ENCODE results near the gene PKP3. TPM values are rescaled to one million over a fixed set of nuclear protein-coding genes. Genes with fewer than 3 reads are reported as not detected.

The PKP3 gene
- total and polyA plus RNA-seq, 7 experiments from 2014 or later, result not detected

DNA sequence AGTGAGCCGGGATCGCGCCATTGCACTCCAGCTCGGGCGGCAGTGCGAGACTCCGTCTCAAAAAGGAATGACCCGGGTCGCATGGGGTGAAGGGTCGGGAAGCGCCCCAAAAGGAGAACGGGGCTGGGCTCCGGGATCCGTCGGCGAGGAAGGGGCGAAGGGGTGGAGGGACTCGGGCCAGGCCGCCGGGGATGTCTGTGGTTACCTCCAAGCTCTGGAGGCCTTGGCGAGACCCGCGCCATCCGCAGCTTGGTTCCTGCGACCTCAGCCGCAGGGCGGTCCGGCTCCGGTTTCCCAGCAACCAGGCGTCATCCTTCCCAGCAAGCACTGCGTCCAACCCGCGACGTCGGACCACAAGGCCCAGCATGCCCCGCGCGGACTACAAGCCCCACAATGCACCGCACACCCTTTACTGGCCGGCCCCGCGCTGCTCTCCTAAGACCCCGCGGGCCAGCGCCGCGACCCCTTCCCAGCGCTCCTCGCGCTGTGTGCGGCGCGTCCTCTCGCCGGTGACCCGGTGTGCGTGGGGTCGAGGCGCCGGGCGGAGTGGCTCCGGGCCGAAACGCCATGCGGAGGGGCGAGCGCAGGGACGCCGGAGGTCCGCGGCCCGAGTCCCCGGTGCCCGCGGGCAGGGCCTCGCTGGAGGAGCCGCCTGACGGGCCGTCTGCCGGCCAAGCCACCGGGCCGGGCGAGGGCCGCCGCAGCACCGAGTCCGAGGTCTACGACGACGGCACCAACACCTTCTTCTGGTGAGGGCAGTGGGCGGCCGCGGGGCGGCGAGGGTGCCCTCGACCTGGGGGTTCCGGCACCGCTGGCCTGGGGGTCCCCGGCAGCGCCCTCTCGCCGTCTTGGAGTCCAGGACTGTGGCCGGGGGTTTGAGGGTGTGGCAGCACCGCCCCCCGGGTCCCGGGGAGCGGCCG, 56.1 kb downstream of the PKP3 start, which contains the start of gene PTDSS2:
Gene PTDSS2, plus strand, starts transcription at position 391 of the 920 bp plus-strand sequence. Its CDS starts 177 bp downstream, at position 568.
- Histone ChIP-seq H3K9me3 (ENCODE audit: control insufficient read depth in 2 of 3, low read length in 3 of 3) (no peaks in the 10 kb centered on the region), H3K27ac (ENCODE audit: low read depth, low read length) (peak within 1 kb of the TSS; percentile 98), H3K4me3 (ENCODE audit: low read length) (peak within 1 kb of the TSS; percentile 86), H3K4me1 (ENCODE audit: control insufficient read depth in 2 of 2, insufficient read depth in 2 of 2, low read length in 2 of 2) (peaks cover 16 to 24% of the 10 kb centered on the region in 2 donors), H3K36me3 (ENCODE audit: control insufficient read depth in 2 of 3, insufficient read depth in 3 of 3, low read length in 3 of 3) (peaks cover 0 to 18% (median 2%) of the 10 kb centered on the region in 3 experiments), H3K27me3 (ENCODE audit: control insufficient read depth in 2 of 2, insufficient read depth in 2 of 2, low read length in 2 of 2) (no peaks in the 10 kb centered on the region)
- Mint-ChIP-seq H3K36me3 (peaks cover 0 to 10% (median 8%) of the 10 kb centered on the region in 5 donors), H3K9me3 (no peaks in the 10 kb centered on the region), H3K27me3 (peaks cover 0 to 2% (median 0%) of the 10 kb centered on the region in 5 donors), H3K27ac (peak within 1 kb of the TSS; percentile 85 to 98 (median 96)), H3K4me3 (peak within 1 kb of the TSS; percentile 92 to 100 (median 96)), H3K4me1 (peaks cover 12 to 32% (median 26%) of the 10 kb centered on the region in 7 donors)
- DNase-seq (peak; percentile 82 to 94 (median 91)), ATAC-seq (peak; percentile 87)
- intact Hi-C loops (cut with micrococcal nuclease), result loop anchor here (1.0 to 10.0 kb wide), 10 partner anchors 56 to 275 kb away; partner anchors contain the start of genes BET1L (in 1 of the 2), DEAF1 (in 1 of the 2), HRAS (in 1 of the 2) and IFITM1 (in 1 of the 2)
- ChIA-PET CTCF (interaction anchor here (0.8 to 7.1 kb wide), 17 partner anchors 12 to 276 kb away, joined by 3 to 42 read pairs (median 3); partner anchors contain the start of gene SIGIRR), POLR2A (interaction anchor here (0.6 to 8.9 kb wide), 14 partner anchors 11 to 242 kb away, joined by 3 to 109 read pairs (median 4); partner anchors contain the start of genes BET1L, PSMD13, RIC8A and RNH1)

DNA sequence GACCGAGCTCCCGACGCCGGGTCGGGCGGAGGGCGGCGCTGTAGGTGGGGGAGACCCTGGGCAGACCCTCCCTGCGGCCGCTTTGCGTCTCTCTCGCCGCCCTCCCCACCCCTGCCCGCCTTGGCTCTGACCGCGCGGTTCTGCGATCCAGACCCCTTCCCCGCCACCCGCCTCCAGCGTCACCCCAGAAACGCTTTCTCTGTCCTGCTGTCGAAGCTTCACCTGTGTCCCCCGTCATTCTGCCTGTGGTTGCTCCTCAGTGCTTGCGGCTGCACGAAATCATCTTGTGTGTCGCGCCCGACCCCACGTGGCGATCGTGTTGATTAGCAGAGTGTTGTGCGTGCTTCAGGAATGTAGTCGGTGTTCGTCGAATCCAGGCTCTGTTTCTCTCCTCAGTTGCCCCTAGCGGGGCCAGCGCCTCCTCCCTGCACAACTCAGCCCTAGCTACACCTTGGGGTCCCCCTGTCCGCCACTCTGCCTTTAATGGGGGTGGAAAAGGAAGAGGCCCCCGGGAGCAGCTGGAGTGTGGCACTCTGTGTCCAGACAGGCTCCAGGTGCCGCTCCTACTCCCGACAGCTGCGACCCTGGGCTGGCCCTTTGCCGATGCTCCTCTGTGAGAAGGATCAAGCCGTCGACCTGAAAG, 56.9 kb downstream of the PKP3 start:
- Mint-ChIP-seq H3K9me3 (no peaks in the 10 kb centered on the region), H3K27ac (peak overlapping the region; percentile 85 to 98 (median 95)), H3K4me3 (peak overlapping the region; percentile 92 to 100 (median 96)), H3K36me3 (peaks cover 0 to 10% (median 8%) of the 10 kb centered on the region in 5 donors), H3K27me3 (peaks cover 0 to 2% (median 0%) of the 10 kb centered on the region in 5 donors), H3K4me1 (peaks cover 19 to 37% (median 32%) of the 10 kb centered on the region in 7 donors)
- Histone ChIP-seq H3K4me3 (ENCODE audit: low read length) (peak overlapping the region; percentile 86), H3K36me3 (ENCODE audit: control insufficient read depth in 2 of 3, insufficient read depth in 3 of 3, low read length in 3 of 3) (peaks cover 0 to 18% (median 2%) of the 10 kb centered on the region in 3 experiments), H3K27me3 (ENCODE audit: control insufficient read depth in 2 of 2, insufficient read depth in 2 of 2, low read length in 2 of 2) (no peaks in the 10 kb centered on the region), H3K9me3 (ENCODE audit: control insufficient read depth in 2 of 3, low read length in 3 of 3) (no peaks in the 10 kb centered on the region), H3K27ac (ENCODE audit: low read depth, low read length) (peak overlapping the region; percentile 98), H3K4me1 (ENCODE audit: control insufficient read depth in 2 of 2, insufficient read depth in 2 of 2, low read length in 2 of 2) (peaks cover 16 to 28% of the 10 kb centered on the region in 2 donors)
- ATAC-seq (peak; percentile 50), DNase-seq (peak; percentile 48 to 88 (median 85))
- CTCF ChIA-PET, result interaction anchor here (0.6 to 7.1 kb wide), 12 partner anchors 13 to 202 kb away, joined by 3 to 42 read pairs (median 5); partner anchors contain the start of gene SIGIRR
- intact Hi-C loops (cut with micrococcal nuclease), result loop anchor here (1.0 to 10.0 kb wide), 12 partner anchors 55 to 274 kb away; partner anchors contain the start of genes BET1L (in 1 of the 2), DEAF1 (in 1 of the 2), HRAS (in 1 of the 2) and IFITM1 (in 1 of the 2)
- POLR2A ChIA-PET, result interaction anchor here (1.0 to 8.9 kb wide), 10 partner anchors 12 to 243 kb away, joined by 3 to 109 read pairs (median 6); partner anchors contain the start of genes BET1L, PSMD13, RIC8A and RNH1

DNA sequence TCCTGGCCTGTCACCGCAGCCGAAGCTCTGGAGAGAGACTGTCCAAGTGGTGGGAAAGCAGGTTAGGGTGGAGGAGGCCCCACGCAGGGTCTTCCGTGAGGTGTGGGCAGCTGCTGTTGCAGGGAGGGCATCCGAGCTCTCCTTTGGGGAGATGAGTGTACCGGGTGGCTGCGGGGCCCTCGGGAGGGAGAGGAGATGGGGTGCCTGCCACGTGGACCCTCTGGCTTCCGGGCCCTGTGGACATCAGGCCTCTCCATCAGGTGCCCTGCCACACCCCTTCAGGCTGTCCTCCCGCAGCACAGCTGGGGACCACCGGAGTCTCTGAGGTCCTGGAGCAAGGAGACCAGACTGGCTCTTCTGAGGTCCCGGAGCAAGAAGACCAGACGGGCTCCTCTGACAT, 57.7 kb downstream of the PKP3 start:
- ChIA-PET POLR2A (interaction anchor here (1.0 to 8.9 kb wide), 5 partner anchors 11 to 214 kb away, joined by 3 to 109 read pairs (median 7); partner anchors contain the start of genes PSMD13 and SIGIRR), CTCF (interaction anchor here (0.6 to 7.1 kb wide), 8 partner anchors 14 to 204 kb away, joined by 3 to 42 read pairs (median 7); partner anchors contain the start of gene SIGIRR)
- no peaks in the 10 kb centered on the region for H3K27me3 ChIP-seq (ENCODE audit: control insufficient read depth in 2 of 2, insufficient read depth in 2 of 2, low read length in 2 of 2)
- H3K27me3 Mint-ChIP-seq, result peaks cover 0 to 2% (median 0%) of the 10 kb centered on the region in 5 donors
- DNase-seq (no peak), ATAC-seq (no peak)
- H3K9me3 ChIP-seq (ENCODE audit: control insufficient read depth in 2 of 3, low read length in 3 of 3), result no peaks in the 10 kb centered on the region
- peaks cover 25 to 44% (median 38%) of the 10 kb centered on the region in 7 donors for H3K4me1 Mint-ChIP-seq
- peaks cover 0 to 10% (median 8%) of the 10 kb centered on the region in 5 donors for H3K36me3 Mint-ChIP-seq
- peak overlapping the region in 9 of 10 donors; percentile 61 to 98 (median 96) for H3K4me3 Mint-ChIP-seq
- H3K9me3 Mint-ChIP-seq, result no peaks in the 10 kb centered on the region
- peaks cover 0 to 18% (median 2%) of the 10 kb centered on the region in 3 experiments for H3K36me3 ChIP-seq (ENCODE audit: control insufficient read depth in 2 of 3, insufficient read depth in 3 of 3, low read length in 3 of 3)
- H3K27ac ChIP-seq (ENCODE audit: low read depth, low read length), result peak overlapping the region; percentile 98
- peaks cover 24 to 36% of the 10 kb centered on the region in 2 donors for H3K4me1 ChIP-seq (ENCODE audit: control insufficient read depth in 2 of 2, insufficient read depth in 2 of 2, low read length in 2 of 2)
- H3K4me3 ChIP-seq (ENCODE audit: low read length), result no peak overlapping the region
- intact Hi-C loops (cut with micrococcal nuclease), result loop anchor here (1.0 to 10.0 kb wide), 7 partner anchors 95 to 273 kb away; partner anchors contain the start of genes IFITM1 (in 1 of the 2) and SCGB1C1 (in 1 of the 2)
- H3K27ac Mint-ChIP-seq, result peak overlapping the region in 6 of 9 donors; percentile 85 to 98 (median 96)

DNA sequence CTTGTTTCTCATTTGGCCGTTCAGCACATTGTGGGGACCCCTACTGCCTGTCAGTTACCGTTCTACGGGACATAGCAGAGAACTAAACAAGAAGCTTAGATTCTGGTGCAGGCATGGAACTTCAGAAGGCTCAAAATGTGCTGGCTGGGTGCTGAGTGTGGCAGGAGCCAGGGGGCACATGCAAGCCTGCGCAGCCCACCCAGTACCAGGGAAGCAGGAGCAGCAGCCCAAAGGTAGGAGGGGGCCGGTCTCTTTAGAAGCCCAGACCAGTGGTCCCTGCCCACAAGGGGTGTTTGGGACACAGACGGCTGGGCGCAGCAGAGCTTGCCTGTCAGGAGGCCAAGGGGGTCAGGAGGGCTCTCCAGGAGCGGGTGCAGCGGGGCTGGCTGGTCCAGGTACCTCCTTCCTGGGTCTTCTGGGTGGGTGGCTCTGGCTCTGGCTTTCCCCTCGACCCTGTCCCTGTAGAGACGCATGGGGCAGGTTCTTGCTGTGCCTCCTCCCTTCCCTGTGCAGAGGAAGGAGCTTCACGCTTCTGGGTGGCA, 58.3 kb downstream of the PKP3 start:
- no peaks in the 10 kb centered on the region for H3K9me3 ChIP-seq (ENCODE audit: control insufficient read depth in 2 of 3, low read length in 3 of 3)
- peaks cover 0 to 18% (median 2%) of the 10 kb centered on the region in 3 experiments for H3K36me3 ChIP-seq (ENCODE audit: control insufficient read depth in 2 of 3, insufficient read depth in 3 of 3, low read length in 3 of 3)
- no peaks in the 10 kb centered on the region for H3K27me3 ChIP-seq (ENCODE audit: control insufficient read depth in 2 of 2, insufficient read depth in 2 of 2, low read length in 2 of 2)
- peaks cover 31 to 49% (median 43%) of the 10 kb centered on the region in 7 donors for H3K4me1 Mint-ChIP-seq
- no peak for DNase-seq
- H3K27me3 Mint-ChIP-seq, result peaks cover 0 to 2% (median 0%) of the 10 kb centered on the region in 5 donors
- H3K4me3 ChIP-seq (ENCODE audit: low read length), result no peak overlapping the region
- peaks cover 29 to 41% of the 10 kb centered on the region in 2 donors for H3K4me1 ChIP-seq (ENCODE audit: control insufficient read depth in 2 of 2, insufficient read depth in 2 of 2, low read length in 2 of 2)
- ATAC-seq, result no peak
- peak overlapping the region in 2 of 10 donors; percentile 17 to 98 for H3K4me3 Mint-ChIP-seq
- H3K36me3 Mint-ChIP-seq, result peaks cover 0 to 10% (median 8%) of the 10 kb centered on the region in 5 donors
- H3K9me3 Mint-ChIP-seq, result no peaks in the 10 kb centered on the region
- peak overlapping the region in 3 of 9 donors; percentile 86 to 98 (median 94) for H3K27ac Mint-ChIP-seq
- peak overlapping the region; percentile 9 for H3K27ac ChIP-seq (ENCODE audit: low read depth, low read length)
- ChIA-PET CTCF (interaction anchor here (0.7 to 7.1 kb wide), 2 partner anchors 201 to 204 kb away, joined by 3 to 42 read pairs; no protein-coding TSS in a partner anchor), POLR2A (interaction anchor here (1.0 to 8.9 kb wide), 2 partner anchors 11 to 45 kb away, joined by 3 to 109 read pairs; no protein-coding TSS in a partner anchor)
- intact Hi-C loops (cut with micrococcal nuclease), result loop anchor here in 1 of 2 donors (5.0 to 10.0 kb wide), 2 partner anchors 260 to 273 kb away; partner anchors contain the start of gene SCGB1C1

DNA sequence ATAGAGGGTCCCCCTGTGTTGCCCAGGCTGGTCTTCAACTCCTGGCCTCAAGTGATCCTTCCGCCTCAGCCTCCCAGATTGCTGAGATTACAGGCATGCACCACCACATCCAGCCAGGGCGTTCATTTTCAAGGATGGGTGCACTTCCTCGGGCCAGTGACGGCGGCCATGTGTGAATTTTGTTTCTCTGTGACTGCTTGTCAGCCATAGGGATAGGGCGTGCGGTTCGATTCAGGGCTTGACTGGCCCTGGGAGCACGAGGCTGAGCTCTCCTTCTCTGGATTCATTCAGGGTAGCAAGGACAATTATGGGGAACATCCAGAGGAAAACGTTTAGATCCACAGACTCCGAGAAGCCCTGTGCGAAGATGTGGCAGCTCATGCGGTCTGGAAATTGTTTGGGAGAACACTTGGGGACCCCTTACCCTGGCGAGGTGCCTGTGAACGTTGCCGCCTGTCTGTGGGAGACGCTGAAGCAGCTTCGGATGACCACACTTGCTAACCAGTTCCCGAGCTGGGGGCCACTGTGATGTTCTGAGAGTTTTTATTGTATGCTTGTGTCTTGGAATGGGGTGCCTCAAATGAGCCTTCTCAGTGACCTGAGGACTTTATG, 59.0 kb downstream of the PKP3 start:
- POLR2A ChIA-PET, result interaction anchor here (1.2 to 8.9 kb wide), 2 partner anchors 12 to 46 kb away, joined by 3 to 109 read pairs; no protein-coding TSS in a partner anchor
- peak overlapping the region in 4 of 9 donors; percentile 14 to 86 (median 62) for H3K27ac Mint-ChIP-seq

More for the DNA sequence above, 59.0 kb downstream of the PKP3 start:
- CTCF ChIA-PET, result interaction anchor here (7.1 kb wide), 1 partner anchor 202 kb away, joined by 42 read pairs; no protein-coding TSS in a partner anchor
- DNase-seq (no peak), ATAC-seq (no peak)
- H3K27me3 ChIP-seq (ENCODE audit: control insufficient read depth in 2 of 2, insufficient read depth in 2 of 2, low read length in 2 of 2), result no peaks in the 10 kb centered on the region
- H3K4me3 ChIP-seq (ENCODE audit: low read length), result no peak overlapping the region
- peaks cover 0 to 18% (median 2%) of the 10 kb centered on the region in 3 experiments for H3K36me3 ChIP-seq (ENCODE audit: control insufficient read depth in 2 of 3, insufficient read depth in 3 of 3, low read length in 3 of 3)
- H3K4me1 ChIP-seq (ENCODE audit: control insufficient read depth in 2 of 2, insufficient read depth in 2 of 2, low read length in 2 of 2), result peaks cover 33 to 48% of the 10 kb centered on the region in 2 donors
- Mint-ChIP-seq H3K36me3 (peaks cover 0 to 13% (median 8%) of the 10 kb centered on the region in 5 donors), H3K27me3 (peaks cover 0 to 2% (median 0%) of the 10 kb centered on the region in 5 donors), H3K9me3 (no peaks in the 10 kb centered on the region), H3K4me1 (peaks cover 37 to 56% (median 50%) of the 10 kb centered on the region in 7 donors), H3K4me3 (peak overlapping the region in 2 of 10 donors; percentile 4 to 45)
- no peak overlapping the region for H3K27ac ChIP-seq (ENCODE audit: low read depth, low read length)
- intact Hi-C loops (cut with micrococcal nuclease), result loop anchor here in 1 of 2 donors (5.0 to 10.0 kb wide), 2 partner anchors 261 to 272 kb away; partner anchors contain the start of gene SCGB1C1
- H3K9me3 ChIP-seq (ENCODE audit: control insufficient read depth in 2 of 3, low read length in 3 of 3), result no peaks in the 10 kb centered on the region

All from naive thymus-derived CD4-positive, alpha-beta T cell (primary cell).